ENCODE data around the gene SHISAL1.

The SHISAL1 gene

GRCh38 chr22:44204739-44205515 lies 107.8 kb downstream of the SHISAL1 start:
- DNase-seq: no peak

GRCh38 chr22:44203203-44203602 lies 109.5 kb downstream of the SHISAL1 start:
- no peak for DNase-seq

- DNase-seq: no peak
Observed at GRCh38 chr22:44202261-44202789, 110.4 kb downstream of the SHISAL1 start.

- DNase-seq: no peak
Observed at GRCh38 chr22:44201665-44202064, 111.1 kb downstream of the SHISAL1 start.

- DNase-seq: no peak
Observed at GRCh38 chr22:44200855-44201550, 111.7 kb downstream of the SHISAL1 start.

GRCh38 chr22:44200451-44200850 lies 112.3 kb downstream of the SHISAL1 start:
- DNase-seq: no peak

GRCh38 chr22:44199866-44200265 lies 112.9 kb downstream of the SHISAL1 start:
- no peak for DNase-seq

- DNase-seq: no peak
Observed at GRCh38 chr22:44199164-44199563, 113.6 kb downstream of the SHISAL1 start.

GRCh38 chr22:44197271-44197670 lies 115.5 kb downstream of the SHISAL1 start:
- no peak for DNase-seq

GRCh38 chr22:44196731-44197131 lies 116.0 kb downstream of the SHISAL1 start:
- no peak for DNase-seq

- DNase-seq: no peak
Observed at GRCh38 chr22:44196241-44196640, 116.5 kb downstream of the SHISAL1 start.

GRCh38 chr22:44195189-44195871 lies 117.4 kb downstream of the SHISAL1 start:
- no peak for DNase-seq

- DNase-seq: no peak
Observed at GRCh38 chr22:44194569-44194968, 118.2 kb downstream of the SHISAL1 start.

Data from NCI-H1436 treated with DMSO at 0.1 percent for 48 hours (cell line).